HG02870 (cell line): ENCODE results near the gene ROCK2.
"Not testable (repeated sequence)": the region's sequence is repeated elsewhere in the genome, so short reads cannot be mapped to it uniquely, and the experiment has no call there.

Experiments
- ATAC-seq: cut with Tn5 transposase; IDR thresholded peaks from one replicate; pipeline ENCODE4 v1.9.1; 2021; ENCODE audit warnings: mild to moderate bottlenecking, moderate library complexity; ENCODE audit not compliant: unreplicated experiment

The ROCK2 gene

DNA sequence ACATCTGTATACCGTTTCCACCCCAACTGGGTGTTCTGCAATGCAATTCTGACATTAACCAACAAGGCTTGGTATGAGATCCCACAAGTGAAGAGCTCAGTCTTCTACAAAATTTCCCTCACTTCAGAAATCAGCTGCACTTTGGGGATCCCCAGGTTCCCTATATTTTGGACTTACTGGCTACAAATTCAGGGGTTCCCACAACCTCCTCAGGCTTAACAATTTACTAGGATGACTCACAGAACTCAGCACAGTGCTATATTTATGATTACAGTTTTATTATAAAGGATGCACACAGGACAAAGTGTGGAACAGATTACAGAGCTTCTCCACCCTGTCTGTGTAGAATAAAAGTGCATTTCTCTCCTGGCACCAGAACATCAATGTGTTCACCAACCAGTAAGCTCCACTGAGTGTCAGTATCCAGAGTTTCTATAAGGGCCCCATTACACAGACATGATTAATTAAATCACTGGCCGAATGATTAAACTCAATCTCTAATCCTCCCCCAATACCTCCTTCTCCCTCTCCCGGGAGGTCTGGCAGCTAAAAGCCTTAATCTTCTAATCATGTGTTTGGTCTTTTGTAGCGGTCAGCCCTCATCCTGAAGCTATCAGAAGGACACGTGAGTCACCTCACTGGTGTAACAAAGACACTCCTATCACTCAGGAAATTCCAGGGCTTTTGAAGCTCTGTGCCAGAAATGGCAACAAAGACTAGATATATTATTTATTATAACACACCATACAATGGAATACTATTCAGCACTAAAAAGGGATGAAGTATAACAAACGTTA, 104.6 kb downstream of the ROCK2 start:
- ATAC-seq, result no peak

GRCh38 chr2:11239147-11239546, 105.3 kb downstream of the ROCK2 start:
- no peak for ATAC-seq

- no peak for ATAC-seq
Observed at GRCh38 chr2:11237122-11237521, 107.3 kb downstream of the ROCK2 start.

DNA sequence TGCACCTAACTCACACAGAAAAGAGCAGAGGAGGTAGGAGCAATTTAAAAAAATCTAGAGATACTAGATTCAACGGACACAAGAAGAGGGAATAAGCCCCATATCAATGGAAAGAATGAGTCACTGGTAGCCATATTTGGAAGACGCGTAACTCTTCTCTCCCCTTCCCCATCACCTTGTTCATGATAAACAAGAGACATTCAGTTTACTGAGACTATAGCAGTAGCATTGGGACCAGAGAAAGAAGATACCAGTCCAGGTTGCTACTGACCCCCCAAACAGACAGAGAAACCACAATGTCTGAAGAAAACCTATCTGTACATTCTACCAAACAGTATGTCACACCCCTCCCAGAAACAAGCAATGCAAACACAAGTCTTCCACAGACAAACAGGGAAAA, 108.1 kb downstream of the ROCK2 start:
- no peak for ATAC-seq

- ATAC-seq, result no peak
Observed at GRCh38 chr2:11235583-11235982, 108.9 kb downstream of the ROCK2 start.

DNA sequence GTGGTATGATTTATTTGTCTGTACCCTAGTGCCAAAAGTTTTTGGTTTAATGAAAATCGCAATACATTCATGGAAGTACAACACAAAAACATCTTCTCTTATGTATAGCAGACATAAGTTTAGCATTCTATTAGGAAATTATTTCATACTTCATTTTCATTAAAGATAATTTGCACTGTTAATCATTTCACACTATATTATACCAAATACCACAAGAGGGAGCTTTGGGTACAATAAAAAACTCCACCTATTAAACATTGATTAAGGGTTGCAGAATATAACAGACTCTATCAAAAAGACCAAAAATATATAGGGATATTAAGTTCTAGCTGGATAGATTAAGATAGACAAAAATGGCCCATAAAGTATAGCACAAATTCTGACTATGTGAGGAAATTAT, 110.1 kb downstream of the ROCK2 start:
- ATAC-seq, result no peak

GRCh38 chr2:11231193-11231592, 113.2 kb downstream of the ROCK2 start:
- ATAC-seq, result not testable (repeated sequence)

DNA sequence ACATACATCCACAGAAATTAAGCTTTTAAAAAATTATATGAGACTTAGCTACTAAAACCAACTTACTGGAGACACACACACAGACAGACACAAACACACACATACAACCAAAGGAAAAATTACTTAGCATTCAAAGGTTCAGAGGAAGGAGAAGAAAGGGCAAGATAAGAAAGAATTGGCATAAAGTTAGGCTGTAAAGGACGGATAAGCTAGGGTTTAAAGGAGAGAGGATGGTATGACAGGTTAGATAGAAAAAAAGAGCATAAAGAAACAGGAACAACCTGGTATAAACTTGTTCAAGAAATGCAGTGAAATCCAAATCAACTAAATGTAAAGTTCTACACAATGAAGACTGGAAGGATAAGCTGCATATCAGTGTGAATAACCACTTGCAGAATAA, 115.7 kb downstream of the ROCK2 start:
- no peak for ATAC-seq

DNA sequence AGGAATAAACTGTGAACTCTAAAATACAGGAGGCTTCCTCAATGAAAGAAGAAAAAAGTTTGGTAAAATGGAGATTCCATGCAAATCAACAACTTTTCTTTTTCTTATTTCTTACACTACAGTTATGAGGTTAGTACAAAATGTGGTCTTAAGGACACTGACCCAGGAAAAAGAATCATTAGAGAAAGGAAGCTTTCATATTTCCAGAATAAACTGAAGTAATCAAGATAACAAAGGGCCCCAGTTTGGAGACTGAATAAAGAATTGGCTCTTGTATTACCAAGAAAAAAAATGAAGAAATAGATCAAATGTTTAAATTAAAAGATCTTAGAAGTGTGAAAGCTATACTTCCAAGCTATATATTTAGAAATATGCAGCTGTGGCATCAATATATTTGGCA, 116.8 kb downstream of the ROCK2 start:
- no peak for ATAC-seq

DNA sequence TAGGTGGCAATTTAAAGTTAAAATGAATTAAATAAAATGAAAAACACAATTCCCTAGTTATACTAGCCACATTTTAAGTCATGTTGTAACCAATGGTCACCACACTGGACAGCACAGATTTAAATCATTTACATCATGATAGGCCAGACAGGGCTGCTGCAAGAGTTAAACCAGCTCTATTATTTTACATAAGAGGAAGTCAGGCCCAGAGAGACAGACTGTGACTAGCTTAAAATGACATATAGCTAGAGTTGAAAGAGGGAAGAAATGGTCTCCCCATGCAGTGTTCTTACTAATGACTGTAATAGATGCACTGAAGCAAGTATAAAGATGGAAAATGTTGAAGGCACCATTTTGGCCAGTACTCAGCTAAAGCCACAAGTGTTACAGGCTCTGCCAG, 119.5 kb downstream of the ROCK2 start:
- ATAC-seq, result no peak

DNA sequence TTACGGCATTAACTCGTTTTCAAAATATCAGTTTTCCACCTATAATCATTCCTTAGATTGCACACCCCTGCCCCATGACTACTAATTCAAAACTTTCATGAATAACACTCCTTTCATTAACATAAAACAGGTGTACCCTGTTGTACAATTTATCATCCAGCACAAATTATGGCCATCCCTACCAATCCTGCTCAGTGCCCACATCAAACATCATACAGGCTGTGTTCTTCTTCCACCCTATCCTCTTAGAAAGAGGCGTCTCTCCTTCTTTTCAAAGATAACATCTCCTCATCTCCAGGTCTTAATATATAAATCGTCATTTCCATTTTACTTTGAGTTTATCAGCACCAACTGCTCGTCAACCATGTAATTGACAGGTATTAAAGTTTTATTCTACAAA, 121.6 kb downstream of the ROCK2 start:
- ATAC-seq, result no peak

DNA sequence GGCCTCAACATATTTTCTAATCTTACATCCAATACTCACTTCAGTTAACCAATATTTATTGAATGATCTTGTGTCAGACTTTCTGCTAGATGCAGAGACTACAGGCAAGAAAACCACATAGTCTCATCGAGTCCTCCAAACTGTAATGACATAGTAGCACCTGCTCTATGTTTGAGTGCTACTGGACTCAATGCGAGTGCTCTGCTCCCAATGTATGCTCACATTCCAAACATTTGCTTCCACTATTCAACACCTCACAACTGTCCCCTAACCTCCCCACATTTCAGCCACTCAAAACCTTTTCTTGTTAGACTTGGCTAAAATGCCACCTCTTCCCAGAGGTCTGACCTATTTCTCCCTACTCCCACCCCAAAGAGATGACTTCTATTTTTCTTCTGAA, 124.0 kb downstream of the ROCK2 start:
- no peak for ATAC-seq

- ATAC-seq, result no peak
Observed at GRCh38 chr2:11215407-11215806, 129.0 kb downstream of the ROCK2 start.

DNA sequence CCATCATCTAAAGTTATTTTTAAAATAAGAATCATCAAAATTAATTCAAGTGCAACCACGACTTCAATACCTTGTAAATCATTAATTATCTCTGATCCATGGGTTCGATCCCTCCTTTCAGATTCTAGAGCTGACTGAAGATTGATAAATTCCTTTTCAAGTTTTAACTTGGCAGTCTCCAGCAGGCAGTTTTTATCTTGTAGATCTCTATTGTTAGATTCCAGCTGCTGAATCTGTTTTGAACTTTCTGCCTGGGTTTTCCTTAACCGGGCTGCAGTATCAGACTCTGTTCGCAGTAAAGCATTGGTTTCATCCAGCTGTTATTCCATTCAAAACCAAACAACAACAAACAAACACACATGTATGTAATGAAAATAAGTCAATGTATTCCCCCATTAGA, 129.7 kb downstream of the ROCK2 start:
- ATAC-seq, result no peak

DNA sequence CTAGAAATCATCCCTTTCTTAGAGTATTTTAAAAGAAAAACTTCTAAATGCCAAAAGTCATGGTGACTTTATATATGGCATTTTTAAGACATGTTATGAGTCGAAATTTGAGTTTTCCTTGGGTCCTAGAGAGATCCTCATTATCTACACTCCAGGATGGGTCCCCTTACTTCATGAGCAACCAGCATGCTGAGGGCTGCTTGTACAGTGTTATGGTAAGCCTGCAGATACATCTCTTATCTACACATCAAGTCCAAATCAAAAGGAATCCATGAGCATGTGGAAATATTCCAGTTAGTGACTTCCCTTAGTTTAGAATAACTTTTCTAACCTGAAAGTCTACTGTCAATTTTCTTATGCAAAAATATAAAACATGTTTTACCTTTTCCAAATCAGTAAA, 130.5 kb downstream of the ROCK2 start:
- ATAC-seq, result no peak

- no peak for ATAC-seq
Observed at GRCh38 chr2:11213090-11213638, 131.3 kb downstream of the ROCK2 start.

DNA sequence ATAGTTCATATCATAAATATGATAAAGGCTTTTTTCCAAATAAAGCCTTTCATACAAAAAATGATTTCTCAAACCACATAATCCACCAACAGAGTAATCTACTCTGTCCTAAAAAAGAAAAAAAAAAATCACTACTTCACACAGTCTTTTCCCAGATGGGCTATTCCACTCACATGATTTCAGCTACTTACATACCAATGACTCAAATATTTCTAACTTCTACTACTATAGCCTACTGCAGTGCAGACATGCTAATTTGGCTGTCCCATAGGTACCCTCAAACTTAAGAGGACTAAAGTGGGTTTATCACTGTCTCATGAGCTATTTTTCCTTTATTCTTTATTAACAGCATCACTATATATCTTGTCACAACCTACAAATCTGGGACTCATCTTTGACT, 131.8 kb downstream of the ROCK2 start:
- ATAC-seq, result no peak

DNA sequence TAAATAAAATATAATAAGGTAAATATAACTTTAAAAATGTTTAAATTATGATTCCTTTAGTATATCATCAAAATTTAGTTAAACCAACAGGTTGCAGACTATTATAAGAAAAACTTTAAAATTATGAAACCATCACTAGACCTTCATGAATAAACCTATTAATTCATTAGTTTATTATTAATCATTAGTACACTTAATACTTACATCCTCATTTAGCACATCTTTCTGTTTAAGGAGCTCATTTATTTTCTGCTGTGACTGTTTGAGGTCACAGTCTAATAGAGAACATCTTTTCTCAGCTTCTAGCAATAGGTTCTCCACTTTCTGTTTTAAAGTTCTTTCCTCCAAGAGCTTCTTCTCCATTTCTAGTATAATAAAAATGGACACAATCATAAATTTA, 136.4 kb downstream of the ROCK2 start:
- ATAC-seq, result no peak

DNA sequence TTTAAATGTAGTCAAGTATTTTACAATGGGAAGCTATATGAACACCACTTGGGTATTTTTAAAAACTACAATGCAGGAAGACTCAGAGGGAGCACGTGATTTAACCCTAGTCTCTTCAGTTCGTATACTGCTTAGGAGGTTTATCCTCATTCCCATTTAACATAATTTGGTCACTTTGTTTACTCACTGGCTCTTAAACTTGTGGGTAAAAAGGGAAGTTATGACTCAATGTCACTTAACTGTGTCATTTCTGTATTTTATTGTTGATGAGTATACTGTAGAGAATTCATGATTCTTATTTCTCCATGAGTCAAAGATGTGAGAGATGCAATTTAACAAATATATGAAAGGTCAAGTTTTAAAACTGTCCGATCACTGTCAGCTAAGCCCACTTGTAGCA, 141.0 kb downstream of the ROCK2 start:
- peak; percentile 92 for ATAC-seq

DNA sequence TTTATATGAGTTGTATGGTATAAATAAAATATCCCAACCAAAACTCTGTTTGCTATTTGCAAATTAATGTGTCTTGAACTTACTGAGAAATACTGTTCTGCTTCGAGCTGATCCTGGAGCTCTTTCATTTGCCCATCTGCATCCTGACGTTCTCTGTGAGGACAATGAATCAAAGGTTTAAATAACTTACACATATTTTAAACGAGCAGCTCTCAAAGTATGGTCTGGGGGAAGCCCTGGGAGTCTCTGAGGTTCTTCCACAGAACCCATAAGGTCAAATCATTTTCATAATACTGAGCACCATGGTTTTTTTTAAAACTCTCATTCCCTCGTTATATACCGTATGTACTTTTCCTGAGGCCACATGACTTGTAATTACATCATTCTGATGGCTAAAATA, 142.5 kb downstream of the ROCK2 start:
- ATAC-seq, result no peak

DNA sequence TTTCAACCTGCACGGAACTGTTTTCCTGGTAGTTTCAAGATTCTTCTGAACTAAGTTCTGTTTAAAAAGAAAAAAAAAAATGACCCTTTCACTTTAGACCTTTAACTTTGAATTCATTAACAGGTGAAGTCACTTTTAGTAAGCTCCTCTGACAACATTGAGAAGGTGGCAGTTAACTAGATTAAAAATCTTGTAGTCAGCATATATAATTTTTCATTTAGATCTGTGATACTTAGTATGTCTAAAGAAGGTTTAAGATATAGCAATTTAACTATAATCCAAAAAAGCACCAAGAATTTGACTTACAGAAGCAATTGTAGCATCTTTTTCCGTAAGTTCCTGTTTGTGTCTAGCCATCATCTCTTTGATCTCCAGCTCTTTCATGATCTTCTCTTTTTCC, 143.8 kb downstream of the ROCK2 start:
- no peak for ATAC-seq

DNA sequence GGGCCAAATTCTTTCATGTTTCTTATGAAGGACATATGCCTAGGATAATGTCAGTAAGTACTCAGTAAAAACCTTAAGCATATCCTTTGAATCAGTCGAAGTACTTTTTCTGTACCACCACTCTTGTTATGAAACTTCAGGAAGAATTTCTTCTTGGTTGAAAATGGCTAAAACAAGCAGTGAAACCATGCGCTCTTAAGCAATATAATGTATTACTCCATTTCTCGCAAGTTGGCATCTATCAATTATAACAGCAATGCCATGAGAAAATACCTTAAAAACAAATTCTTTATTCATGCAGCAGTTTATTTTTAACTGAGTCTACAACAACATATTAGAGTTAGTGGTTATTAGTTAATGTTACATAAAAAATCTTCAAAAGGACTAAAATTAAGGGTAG, 148.2 kb downstream of the ROCK2 start:
- ATAC-seq, result no peak

DNA sequence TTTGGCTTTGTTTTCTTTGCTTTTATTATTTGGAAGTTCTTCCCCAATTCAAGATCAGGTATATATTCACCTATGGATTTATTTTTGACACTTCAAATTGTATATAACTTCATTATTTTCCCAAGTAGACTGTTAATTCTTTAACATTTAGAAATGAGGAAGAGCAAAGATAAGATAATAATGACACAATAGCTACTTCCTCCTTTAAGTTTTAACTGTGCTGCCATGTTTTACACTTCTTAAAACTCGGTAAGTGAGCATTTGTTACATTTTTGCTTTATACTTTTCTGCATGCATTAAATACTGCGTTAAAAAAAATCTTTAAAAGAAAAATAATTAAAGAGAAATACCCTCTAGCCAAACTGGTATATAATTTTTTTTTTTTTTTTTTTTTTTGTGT, 156.7 kb downstream of the ROCK2 start:
- no peak for ATAC-seq
